GM12878 (cell line): Measurements from ENCODE around the gene UNC50. TPM values are rescaled to one million over a fixed set of nuclear protein-coding genes. Genes with fewer than 3 reads are reported as not detected.

ENCODE experiments used
- ATAC-seq: fragments of 200-7000 bp; cut with Tn5 transposase; 3 replicates; pipeline ENCODE4 v1.9.1; 2020; ENCODE audit warnings: mild to moderate bottlenecking, moderate library complexity
- BruUV-seq: library from RNA; stranded (reverse); fragments of 400-500 nt; replicated peaks from 2 replicates; lab custom pipeline; 2021; lab: Mats Ljungman, UMichigan
- CTCF ChIA-PET: fragments of 300-600 bp; sonication (Branson Sonifier 250); formaldehyde crosslinking; extraction: SDS; loops from one replicate; lab custom pipeline; 2021; ENCODE audit warnings: inconsistent platforms; lab: Yijun Ruan, JAX
- POLR2A ChIA-PET: fragments of 350-600 bp; formaldehyde crosslinking; extraction: SDS; loops from one replicate; lab custom pipeline; 2021; ENCODE audit warnings: inconsistent platforms; lab: Charles Lee
- RAD21 ChIA-PET: fragments of 300-600 bp; sonication (Branson Sonifier 250); formaldehyde crosslinking; loops from one replicate; lab custom pipeline; 2023; ENCODE audit warnings: antibody characterized with exemption; ENCODE audit not compliant: unreplicated experiment; lab: Charles Lee
- SMC1A ChIA-PET: fragments of 300-600 bp; sonication (Branson Sonifier 250); formaldehyde crosslinking; loops from one replicate; lab custom pipeline; 2023; ENCODE audit not compliant: unreplicated experiment, uncharacterized antibody; lab: Charles Lee
- DNase-seq: peaks from one replicate; pipeline ENCODE4 v3.0.0-alpha.2; 2011; ENCODE audit warnings: low read depth, low spot score
- FAIRE-seq: peaks from 3 replicates; lab custom pipeline; 2011; peaks lifted over from hg19 to GRCh38; lab: Jason Lieb, UNC
- H2AFZ ChIP-seq: 2 replicates; pipeline ENCODE4 v1.6.0; 2011; ENCODE audit warnings: low read depth, low read length, control low read depth; ENCODE audit not compliant: control insufficient read depth
- H3K27ac ChIP-seq: 2 replicates; pipeline ENCODE4 v1.5.1; 2011; ENCODE audit warnings: control low read depth; ENCODE audit not compliant: control insufficient read depth, insufficient read depth
- H3K27me3 ChIP-seq, 2 experiments: replicated peaks in 1 of 2; 2 replicates each; pipeline versions ENCODE4 v1.6.0 to v1.6.1; 2011; ENCODE audit warnings: low read length in 1 of 2; ENCODE audit not compliant: control insufficient read depth in 2 of 2, insufficient read depth in 2 of 2
- H3K36me3 ChIP-seq, 2 experiments: 2 replicates each; pipeline ENCODE4 v1.5.1; 2011; ENCODE audit warnings: low read length in 1 of 2; ENCODE audit not compliant: control insufficient read depth in 2 of 2, insufficient read depth in 2 of 2
- H3K4me1 ChIP-seq: 2 replicates; pipeline ENCODE4 v1.6.1; 2011; ENCODE audit warnings: mild to moderate bottlenecking, low read length, moderate library complexity, mixed read lengths; ENCODE audit not compliant: control insufficient read depth, insufficient read depth
- H3K4me2 ChIP-seq: 2 replicates; pipeline ENCODE4 v1.6.0; 2011; ENCODE audit warnings: control low read depth; ENCODE audit not compliant: control insufficient read depth, insufficient read depth
- H3K4me3 ChIP-seq: fragments of 200-600 bp; sonication (generic); 2 replicates; pipeline ENCODE4 v1.5.1; 2016
- H3K79me2 ChIP-seq: 2 replicates; pipeline ENCODE4 v1.6.0; 2011; ENCODE audit warnings: low read length; ENCODE audit not compliant: control insufficient read depth, insufficient read depth
- H3K9ac ChIP-seq: 2 replicates; pipeline ENCODE4 v1.8.0; 2011; ENCODE audit warnings: low read length, control low read depth, mixed read lengths; ENCODE audit not compliant: control insufficient read depth, insufficient read depth
- H3K9me3 ChIP-seq: replicated peaks from 3 replicates; pipeline ENCODE4 v1.5.1; 2011; ENCODE audit warnings: mild to moderate bottlenecking, low read length; ENCODE audit not compliant: control insufficient read depth, insufficient read depth
- H4K20me1 ChIP-seq: 2 replicates; pipeline ENCODE4 v1.6.0; 2011; ENCODE audit not compliant: control insufficient read depth, insufficient read depth
- BCL11A ChIP-seq: IDR thresholded peaks from 2 replicates; pipeline ENCODE4 v1.6.1; 2011; ENCODE audit warnings: low read depth, low read length
- TBL1XR1 ChIP-seq: IDR thresholded peaks from 2 replicates; pipeline ENCODE4 v1.6.1; 2012; ENCODE audit warnings: low read depth, low read length, improper control_type of control experiment
- ZNF384 ChIP-seq: IDR thresholded peaks from 2 replicates; pipeline ENCODE4 v1.6.1; 2012; ENCODE audit warnings: low read depth, mild to moderate bottlenecking, low read length, improper control_type of control experiment, borderline replicate concordance
- ZNF687 ChIP-seq: fragments of 450-650 bp; IDR thresholded peaks from 2 replicates; pipeline ENCODE4 v1.6.1; 2017; ENCODE audit warnings: mild to moderate bottlenecking, moderate library complexity
- WGBS: methylation state at CpG from one replicate; pipeline ENCODE4 v1.1.6; 2016; ENCODE audit warnings: low lambda C conversion rate; ENCODE audit not compliant: insufficient replicate concordance, insufficient coverage; ENCODE audit errors: missing lambda C conversion rate; 5-methylcytosine and 5-hydroxymethylcytosine counted together
- in situ Hi-C: fragments of 300-500 bp; cut with MboI; formaldehyde crosslinking; loops from 9 replicates; pipeline ENCODE4 v1.14.3; 2018; ENCODE audit warnings: mixed read lengths
- intact Hi-C: fragments of 100-400 bp; cut with micrococcal nuclease; formaldehyde crosslinking; loops from one replicate; pipeline ENCODE4 v1.14.2; 2022; ENCODE audit not compliant: unreplicated experiment
- polyA plus RNA-seq, 11 experiments: library from polyadenylated mRNA; depleted of rRNA in 4 of 11; unstranded in 6 of 11; stranded (reverse) in 5 of 11; fragments of >200 nt; fragmentation: Nextera tagmentation in 4 of 11; fragmentation: Illumina TruSeq in 1 of 11; extraction: Ambion mirVana in 4 of 11; extraction: Trizol in 1 of 11; gene quantifications; 1 replicate in 1 of 11; 2 replicates in 10 of 11; pipeline versions ENCODE4 v1.2.1 to v1.2.3, GENCODE V29; 2011 to 2016; ENCODE audit warnings: inconsistent platforms in 2 of 11, missing spikeins in 2 of 11, low read depth in 1 of 11
- total RNA-seq, 4 experiments: library from RNA; depleted of rRNA in 3 of 4; stranded (reverse); fragments of >200 nt in 3 of 4; fragmentation: Illumina TruSeq in 1 of 4; extraction: Trizol in 1 of 4; gene quantifications; 2 replicates each; pipeline versions ENCODE4 v1.2.1 to v1.2.3, GENCODE V29; 2013 to 2021
- TF ChIP-seq, protein P1 (sequence below): IDR thresholded peaks from 2 replicates; pipeline ENCODE4 v1.6.1; 2012; ENCODE audit warnings: low read depth, low read length, improper control_type of control experiment

UNC50 gene
- total and polyA plus RNA-seq, 10 of the 15 experiments (the other 5 are each of a cell fraction or from before 2014, with no cell fraction given): 25.5 to 76.3 (median 37.8) TPM

DNA sequence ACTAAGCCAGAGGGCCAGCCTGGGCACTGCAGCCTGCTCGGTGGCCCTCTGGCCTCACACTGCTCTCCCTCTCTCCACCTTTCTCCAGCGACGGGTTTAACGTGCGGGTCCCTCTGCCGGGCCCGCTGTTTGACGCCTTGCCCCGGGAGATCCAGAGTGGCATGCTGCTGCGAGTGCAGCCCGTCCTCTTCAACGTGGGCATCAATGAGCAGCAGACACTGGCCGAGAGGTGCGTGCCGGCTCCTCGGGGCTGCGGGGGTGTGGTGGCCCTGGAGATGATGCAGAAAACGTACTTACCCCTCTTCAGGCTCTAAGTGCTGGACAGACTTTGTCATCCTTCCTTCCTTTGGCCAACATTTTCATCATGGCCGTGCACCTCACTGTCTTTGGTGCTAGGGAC is 42.4 kb upstream of the UNC50 start:
- intact Hi-C loops: no loop called here
- H3K79me2 ChIP-seq: no peaks in the 10 kb centered on the region
- WGBS: 92% methylated on average over 19 of the region's 19 CpGs
- peaks cover 51 to 68% of the 10 kb centered on the region in 2 experiments for H3K36me3 ChIP-seq
- ATAC-seq (no peak), DNase-seq (no peak), FAIRE-seq (no peak)
- H4K20me1 ChIP-seq: no peaks in the 10 kb centered on the region
- BruUV-seq: no TSS peak
- POLR2A ChIA-PET: no interaction called here
- CTCF ChIA-PET: no interaction called here
- no peak overlapping the region for H3K4me2 ChIP-seq
- in situ Hi-C loops: no loop called here
- no peak overlapping the region for H3K4me3 ChIP-seq
- no peak overlapping the region for H2AFZ ChIP-seq
- RAD21 ChIA-PET: no interaction called here
- H3K9me3 ChIP-seq: no peaks in the 10 kb centered on the region
- no peak overlapping the region for H3K9ac ChIP-seq
- TF ChIP-seq ZNF384 (no peak), TBL1XR1 (no peak), BCL11A (no peak), ZNF687 (no peak)
- TF ChIP-seq, protein P1, sequence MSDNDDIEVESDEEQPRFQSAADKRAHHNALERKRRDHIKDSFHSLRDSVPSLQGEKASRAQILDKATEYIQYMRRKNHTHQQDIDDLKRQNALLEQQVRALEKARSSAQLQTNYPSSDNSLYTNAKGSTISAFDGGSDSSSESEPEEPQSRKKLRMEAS: no peak
- no peak overlapping the region for H3K27ac ChIP-seq
- H3K4me1 ChIP-seq: no peaks in the 10 kb centered on the region
- SMC1A ChIA-PET: no interaction called here
- H3K27me3 ChIP-seq: no peaks in the 10 kb centered on the region
